PFSK-1 (cell line): Measurements from ENCODE around the gene SDK1.

ENCODE experiments used
- FOXP2 ChIP-seq: optimal IDR thresholded peaks from 2 replicates; pipeline ENCODE3; 2011; ENCODE audit warnings: borderline replicate concordance, control low read depth, inconsistent platforms; ENCODE audit not compliant: insufficient read depth; ENCODE audit errors: extremely low read length, extremely low read depth
- POLR2AphosphoS5 ChIP-seq: IDR thresholded peaks from 2 replicates; pipeline ENCODE4 v1.6.1; 2012; ENCODE audit warnings: low read depth, mild to moderate bottlenecking, control low read depth, low read length, moderate library complexity
- SIN3A ChIP-seq: IDR thresholded peaks from 2 replicates; pipeline ENCODE4 v1.6.1; 2012; ENCODE audit warnings: mild to moderate bottlenecking, low read length, moderate library complexity, borderline replicate concordance; ENCODE audit not compliant: insufficient read depth
- TAF1 ChIP-seq: IDR thresholded peaks from 2 replicates; pipeline ENCODE4 v1.6.1; 2012; ENCODE audit warnings: low read length, control low read depth, borderline replicate concordance; ENCODE audit not compliant: insufficient read depth
- TF ChIP-seq, protein P1 (sequence below), 2 experiments: IDR thresholded peaks; 2 replicates each; pipeline versions ENCODE4 v1.6.1 to v1.8.0; 2011 to 2012; ENCODE audit warnings: low read depth in 2 of 2, low read length in 2 of 2, control low read depth in 1 of 2, inconsistent platforms in 1 of 2, mild to moderate bottlenecking in 1 of 2, moderate library complexity in 1 of 2; ENCODE audit not compliant: insufficient read depth in 1 of 2

SDK1 gene

DNA sequence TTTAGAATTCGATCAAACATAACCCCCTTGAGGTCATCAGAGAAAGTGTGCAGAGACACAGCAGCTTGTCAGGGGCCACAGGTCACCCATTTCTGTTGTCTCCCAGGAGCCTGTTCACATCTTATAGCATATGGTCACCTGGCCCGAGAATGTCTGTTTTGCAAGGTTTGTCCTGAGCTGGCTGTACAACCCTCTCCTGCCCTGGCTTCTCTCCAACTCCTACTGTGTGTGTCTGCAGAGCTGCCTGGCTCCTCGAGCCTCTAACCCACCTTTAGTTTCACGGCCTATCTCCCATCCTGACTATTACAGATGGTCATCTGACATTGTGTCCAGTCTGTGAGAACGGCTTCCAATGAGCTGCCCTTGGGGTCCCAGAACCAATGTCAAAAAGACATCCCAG lies 683.4 kb downstream of the SDK1 start:
- TF ChIP-seq TAF1: no peak

DNA sequence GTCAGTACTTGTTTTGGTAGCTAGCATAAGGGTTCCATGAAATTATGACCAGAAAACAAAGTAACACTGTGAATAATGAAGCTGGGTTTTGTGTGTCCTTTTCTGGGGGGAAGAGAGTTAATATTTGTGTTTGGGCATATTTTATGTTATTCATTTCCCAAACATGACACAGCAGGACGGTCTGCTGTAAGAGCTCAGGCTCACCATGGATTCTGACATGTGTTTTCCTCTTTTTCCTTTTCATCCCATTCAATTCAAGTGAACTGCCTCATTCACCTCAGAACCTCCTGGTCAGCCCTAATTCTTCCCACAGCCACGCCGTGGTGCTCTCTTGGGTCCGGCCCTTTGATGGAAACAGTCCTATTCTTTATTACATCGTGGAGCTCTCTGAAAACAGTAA lies 685.9 kb downstream of the SDK1 start:
- TF ChIP-seq TAF1 (no peak), POLR2AphosphoS5 (no peak), SIN3A (no peak), FOXP2 (no peak)
- TF ChIP-seq, protein P1, sequence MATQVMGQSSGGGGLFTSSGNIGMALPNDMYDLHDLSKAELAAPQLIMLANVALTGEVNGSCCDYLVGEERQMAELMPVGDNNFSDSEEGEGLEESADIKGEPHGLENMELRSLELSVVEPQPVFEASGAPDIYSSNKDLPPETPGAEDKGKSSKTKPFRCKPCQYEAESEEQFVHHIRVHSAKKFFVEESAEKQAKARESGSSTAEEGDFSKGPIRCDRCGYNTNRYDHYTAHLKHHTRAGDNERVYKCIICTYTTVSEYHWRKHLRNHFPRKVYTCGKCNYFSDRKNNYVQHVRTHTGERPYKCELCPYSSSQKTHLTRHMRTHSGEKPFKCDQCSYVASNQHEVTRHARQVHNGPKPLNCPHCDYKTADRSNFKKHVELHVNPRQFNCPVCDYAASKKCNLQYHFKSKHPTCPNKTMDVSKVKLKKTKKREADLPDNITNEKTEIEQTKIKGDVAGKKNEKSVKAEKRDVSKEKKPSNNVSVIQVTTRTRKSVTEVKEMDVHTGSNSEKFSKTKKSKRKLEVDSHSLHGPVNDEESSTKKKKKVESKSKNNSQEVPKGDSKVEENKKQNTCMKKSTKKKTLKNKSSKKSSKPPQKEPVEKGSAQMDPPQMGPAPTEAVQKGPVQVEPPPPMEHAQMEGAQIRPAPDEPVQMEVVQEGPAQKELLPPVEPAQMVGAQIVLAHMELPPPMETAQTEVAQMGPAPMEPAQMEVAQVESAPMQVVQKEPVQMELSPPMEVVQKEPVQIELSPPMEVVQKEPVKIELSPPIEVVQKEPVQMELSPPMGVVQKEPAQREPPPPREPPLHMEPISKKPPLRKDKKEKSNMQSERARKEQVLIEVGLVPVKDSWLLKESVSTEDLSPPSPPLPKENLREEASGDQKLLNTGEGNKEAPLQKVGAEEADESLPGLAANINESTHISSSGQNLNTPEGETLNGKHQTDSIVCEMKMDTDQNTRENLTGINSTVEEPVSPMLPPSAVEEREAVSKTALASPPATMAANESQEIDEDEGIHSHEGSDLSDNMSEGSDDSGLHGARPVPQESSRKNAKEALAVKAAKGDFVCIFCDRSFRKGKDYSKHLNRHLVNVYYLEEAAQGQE (IDR thresholded peaks at IDR 0.05; ENCODE audit: insufficient read depth in 1 of 2, low read depth in 2 of 2, low read length in 2 of 2): no peak

- TF ChIP-seq FOXP2: no peak
- no peak for TF ChIP-seq TAF1
- TF ChIP-seq, protein P1 (IDR thresholded peaks at IDR 0.05; ENCODE audit: insufficient read depth in 1 of 2, low read depth in 2 of 2, low read length in 2 of 2): no peak
- TF ChIP-seq SIN3A: no peak
- TF ChIP-seq POLR2AphosphoS5: no peak
Observed at GRCh38 chr7:3987426-3987927, 686.4 kb downstream of the SDK1 start.

- TF ChIP-seq, protein P1 (IDR thresholded peaks at IDR 0.05; ENCODE audit: insufficient read depth in 1 of 2, low read depth in 2 of 2, low read length in 2 of 2): no peak
- TF ChIP-seq POLR2AphosphoS5 (no peak), TAF1 (no peak), FOXP2 (no peak), SIN3A (no peak)
Observed at GRCh38 chr7:3989723-3990122, 688.7 kb downstream of the SDK1 start.

DNA sequence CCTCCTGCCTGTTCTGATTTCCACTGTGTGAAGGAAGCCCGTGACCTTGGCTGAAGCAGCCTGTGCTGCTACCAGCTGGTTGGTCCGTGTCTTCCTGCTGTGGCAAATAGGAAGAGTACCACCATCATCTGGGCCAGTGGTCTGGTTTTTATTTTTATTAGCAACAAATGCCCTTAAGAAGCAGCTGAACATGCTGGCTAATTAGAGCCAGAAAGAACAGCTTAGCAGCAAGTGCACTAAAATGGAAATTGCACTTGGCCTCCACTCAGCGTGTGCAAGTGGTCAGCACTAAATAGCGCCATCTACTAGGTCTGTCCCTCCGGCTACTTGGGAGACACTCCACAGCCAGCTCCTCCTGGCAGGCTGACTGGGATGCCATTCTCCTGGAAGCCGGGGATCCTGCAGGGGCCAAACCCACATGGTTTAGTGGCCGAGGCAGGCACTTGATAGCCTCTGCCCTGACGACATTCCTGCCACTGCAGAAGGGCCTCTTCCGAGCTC lies 690.7 kb downstream of the SDK1 start:
- TF ChIP-seq, protein P1 (IDR thresholded peaks at IDR 0.05; ENCODE audit: insufficient read depth in 1 of 2, low read depth in 2 of 2, low read length in 2 of 2): no peak
- TF ChIP-seq SIN3A (no peak), TAF1 (no peak), FOXP2 (no peak)

GRCh38 chr7:3992841-3993240 lies 691.8 kb downstream of the SDK1 start:
- TF ChIP-seq TAF1 (no peak), FOXP2 (no peak), SIN3A (no peak)
- TF ChIP-seq, protein P1 (IDR thresholded peaks at IDR 0.05; ENCODE audit: insufficient read depth in 1 of 2, low read depth in 2 of 2, low read length in 2 of 2): no peak
